GM21381 (cell line): ENCODE results near the gene SLC49A3.
"Not testable (repeated sequence)": the region's sequence is repeated elsewhere in the genome, so short reads cannot be mapped to it uniquely, and the experiment has no call there.

ENCODE experiments used
- ATAC-seq: cut with Tn5 transposase; IDR thresholded peaks from one replicate; pipeline ENCODE4 v1.9.1; 2021; ENCODE audit warnings: mild to moderate bottlenecking, moderate library complexity; ENCODE audit not compliant: unreplicated experiment

Gene SLC49A3

DNA sequence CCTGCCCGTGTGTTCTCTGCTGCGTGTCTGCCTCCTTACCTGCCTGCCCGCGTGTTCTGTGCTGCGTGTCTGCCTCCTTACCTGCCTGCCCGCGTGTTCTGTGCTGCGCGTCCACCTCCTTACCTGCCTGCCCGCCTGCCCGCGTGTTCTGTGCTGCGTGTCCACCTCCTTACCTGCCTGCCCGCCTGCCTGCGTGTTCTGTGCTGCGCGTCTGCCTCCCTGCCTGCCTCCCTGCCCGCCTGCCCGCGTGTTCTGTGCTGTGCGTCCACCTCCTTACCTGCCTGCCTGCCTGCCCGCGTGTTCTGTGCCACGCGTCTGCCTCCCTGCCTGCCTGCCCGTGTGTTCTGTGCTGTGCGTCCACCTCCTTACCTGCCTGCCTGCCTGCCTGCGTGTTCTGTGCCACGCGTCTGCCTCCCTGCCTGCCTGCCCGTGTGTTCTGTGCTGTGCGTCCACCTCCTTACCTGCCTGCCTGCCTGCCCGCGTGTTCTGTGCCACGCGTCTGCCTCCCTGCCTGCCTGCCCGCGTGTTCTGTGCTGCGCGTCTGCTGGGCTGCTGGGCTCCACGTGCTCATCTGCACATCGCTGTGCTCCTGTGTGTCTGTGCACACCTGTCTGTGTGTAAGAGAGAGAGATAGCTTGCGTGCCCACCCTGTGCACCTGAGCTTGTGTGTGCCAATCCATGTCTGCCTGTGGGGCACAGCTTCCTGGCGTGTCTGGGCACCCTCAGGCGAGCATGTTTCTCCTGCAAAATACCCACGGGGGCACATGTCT is 53.7 kb downstream of the SLC49A3 start:
- not testable (repeated sequence) for ATAC-seq

DNA sequence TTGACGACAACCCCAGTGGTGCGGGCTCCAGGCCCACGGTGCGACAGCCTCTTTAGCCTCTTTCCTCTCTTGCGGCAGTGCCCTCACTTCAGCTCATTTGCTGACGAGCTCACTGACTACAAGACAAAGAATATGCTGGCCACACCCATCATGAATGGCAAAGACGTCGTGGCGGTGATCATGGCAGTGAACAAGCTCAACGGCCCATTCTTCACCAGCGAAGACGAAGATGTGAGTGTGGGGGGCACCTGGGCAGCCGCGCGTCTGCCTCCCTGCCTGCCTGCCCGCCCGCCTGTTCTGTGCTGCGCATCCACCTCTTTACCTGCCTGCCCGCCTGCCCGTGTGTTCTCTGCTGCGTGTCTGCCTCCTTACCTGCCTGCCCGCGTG is 54.4 kb downstream of the SLC49A3 start:
- ATAC-seq, result no peak

DNA sequence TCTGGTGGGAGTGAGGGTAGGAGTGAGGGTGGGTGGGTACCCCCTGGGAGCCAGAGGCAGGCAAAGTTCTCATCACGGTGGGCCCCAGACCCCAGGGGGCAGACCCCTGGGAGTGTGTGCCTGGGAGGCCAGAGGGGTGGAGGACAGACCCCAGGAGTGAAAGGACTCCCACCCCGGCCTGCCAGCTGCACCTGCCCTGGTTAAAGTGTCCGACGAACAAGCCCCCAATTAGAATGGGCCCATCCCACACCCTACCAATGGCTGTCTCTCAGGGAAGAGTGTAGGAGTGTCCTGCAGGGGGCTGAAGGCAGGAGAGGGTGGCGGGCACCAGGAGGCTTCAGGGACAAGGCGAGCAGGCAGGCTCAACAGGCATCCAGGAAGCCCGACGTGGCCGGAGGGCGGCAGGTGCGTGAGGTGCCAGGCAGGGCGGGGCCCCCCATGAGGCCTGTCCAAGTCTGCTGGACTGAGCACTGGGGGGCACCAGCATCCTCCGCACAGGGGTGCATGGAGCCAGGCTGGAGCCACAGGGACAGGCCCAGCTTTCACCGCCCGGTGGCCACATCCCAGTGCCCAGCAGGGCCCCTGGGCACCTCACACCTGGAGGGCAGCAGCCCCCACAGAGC is 54.9 kb downstream of the SLC49A3 start:
- no peak for ATAC-seq

DNA sequence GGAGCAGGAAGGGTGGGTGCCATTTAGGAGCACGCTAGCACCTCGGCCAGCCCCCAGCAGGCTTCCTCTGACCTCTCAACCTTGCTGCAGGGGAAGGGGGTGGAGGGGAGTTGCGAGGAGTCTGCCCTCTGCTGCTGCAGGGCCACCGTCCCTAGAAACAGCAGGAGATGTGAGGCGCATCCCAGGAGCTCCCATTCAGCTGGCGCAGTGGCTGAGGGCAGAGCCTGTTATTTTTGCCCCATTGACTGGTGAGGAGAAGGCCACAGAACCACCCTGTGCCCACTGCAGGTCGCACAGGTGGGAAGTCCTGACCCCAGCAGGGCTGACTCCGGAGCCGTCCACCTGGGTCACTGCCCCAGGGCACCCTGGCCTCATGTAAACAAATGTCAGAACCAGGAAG is 55.5 kb downstream of the SLC49A3 start:
- ATAC-seq, result no peak

DNA sequence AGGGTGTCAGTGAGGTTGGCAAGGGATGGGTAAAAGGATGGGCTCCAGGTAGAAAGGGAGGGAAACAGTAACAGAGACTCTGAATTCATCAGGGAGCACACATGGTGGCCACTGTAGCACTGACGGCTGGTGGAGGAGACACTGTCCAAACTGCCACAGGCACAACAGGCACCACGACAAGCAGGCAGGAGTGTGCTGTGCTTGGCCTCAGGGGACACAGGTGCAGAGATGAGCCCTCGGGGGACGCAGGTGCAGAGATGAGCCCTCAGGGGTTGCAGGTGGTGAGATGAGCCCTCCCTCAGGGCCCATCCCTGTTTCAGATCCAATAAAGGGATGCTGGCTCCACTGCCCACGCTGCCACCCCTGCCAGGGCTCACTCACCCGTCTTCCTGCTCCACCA is 56.0 kb downstream of the SLC49A3 start:
- no peak for ATAC-seq

DNA sequence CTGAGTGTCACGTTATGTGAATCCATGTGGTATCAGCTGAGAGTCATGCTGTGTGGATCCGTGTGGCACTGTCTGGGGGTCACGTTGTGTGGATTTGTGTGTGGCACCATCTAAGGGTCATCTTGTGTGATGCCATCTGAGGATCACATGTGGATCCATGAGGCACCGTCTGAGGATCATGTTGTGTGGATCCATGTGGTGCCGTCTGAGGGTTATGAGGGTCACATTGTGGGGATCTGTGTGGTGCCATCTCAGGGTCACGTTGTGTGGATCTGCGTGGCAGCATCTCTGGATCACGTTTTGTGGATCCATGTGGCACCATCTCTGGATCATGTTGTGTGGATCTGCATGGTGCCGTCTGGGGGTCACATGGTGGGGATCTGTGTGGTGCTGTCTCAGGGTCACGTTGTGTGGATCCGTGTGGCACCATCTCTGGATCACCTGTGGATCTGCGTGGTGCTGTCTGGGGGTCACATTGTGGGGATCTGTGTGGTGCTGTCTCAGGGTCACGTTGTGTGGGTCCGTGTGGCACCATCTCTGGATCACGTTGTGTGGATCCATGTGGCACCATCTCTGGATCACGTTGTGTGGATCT is 56.7 kb downstream of the SLC49A3 start:
- ATAC-seq, result no peak
